ENCODE data around the gene KCNJ12.

KCNJ12 gene

GRCh38 chr17:21358682-21359482 lies 17.3 kb upstream of the KCNJ12 start (continued):
- TF ChIP-seq YY2 (tag by site-specific recombination; IDR thresholded peaks at IDR 0.05) (no peak), ZNF266 (tag by site-specific recombination; IDR thresholded peaks at IDR 0.05; ENCODE audit: low read depth) (no peak), ZFP41 (tag by site-specific recombination; IDR thresholded peaks at IDR 0.05; ENCODE audit: borderline replicate concordance) (no peak), ZNF202 (tag by site-specific recombination; IDR thresholded peaks at IDR 0.05; ENCODE audit: borderline replicate concordance) (no peak), PRDM10 (tag by site-specific recombination; IDR thresholded peaks at IDR 0.05) (no peak), ZIC2 (tag by site-specific recombination; IDR thresholded peaks at IDR 0.05) (peak; percentile 73), ZNF26 (tag by site-specific recombination; IDR thresholded peaks at IDR 0.05) (no peak), ZNF76 (tag by site-specific recombination; IDR thresholded peaks at IDR 0.05; ENCODE audit: borderline replicate concordance, low read depth) (no peak), MEIS1 (CRISPR knock-in tag; IDR thresholded peaks at IDR 0.05; ENCODE audit: borderline replicate concordance) (no peak), ZBTB20 (tag by site-specific recombination; IDR thresholded peaks at IDR 0.05) (no peak), ZNF692 (tag by site-specific recombination; IDR thresholded peaks at IDR 0.05) (no peak), REPIN1 (tag by site-specific recombination; IDR thresholded peaks at IDR 0.05; ENCODE audit: low read depth) (no peak), HOXC10 (CRISPR knock-in tag; IDR thresholded peaks at IDR 0.05) (no peak)

GRCh38 chr17:21359483-21359840 lies 16.7 kb upstream of the KCNJ12 start:
- ChIA-PET POLR2A (no interaction called here), CTCF (interaction anchor here (1.6 kb wide), 1 partner anchor 15 kb away, joined by 4 read pairs; no protein-coding TSS in a partner anchor)
- H3K27ac ChIP-seq (ENCODE audit: extremely low read depth, low read depth, low read length): no peak overlapping the region
- TF ChIP-seq ZSCAN4 (tag by site-specific recombination; IDR thresholded peaks at IDR 0.05) (peak; percentile 76), SCRT2 (tag by site-specific recombination; IDR thresholded peaks at IDR 0.05) (peak; percentile 24; the same call in 1 of the 2 replicates), ZFHX2 (tag by site-specific recombination; conservative IDR thresholded peaks at IDR 0.05) (0 out of 2 replicates have a peak, but pooled peaks have one; percentile 9), ZNF280D (tag by site-specific recombination; IDR thresholded peaks at IDR 0.05) (no peak)
- no peak overlapping the region for H3K4me3 ChIP-seq (ENCODE audit: low read depth, low read length)
- no peaks in the 10 kb centered on the region for H3K36me3 ChIP-seq (ENCODE audit: control insufficient read depth in 2 of 2, insufficient read depth in 1 of 2, low read length in 2 of 2)
- H3K4me1 ChIP-seq (ENCODE audit: control insufficient read depth, insufficient read depth, low read length): peaks cover 4% of the 10 kb centered on the region; the same call in 1 of the 2 replicates
- no peaks in the 10 kb centered on the region for H3K9me3 ChIP-seq (ENCODE audit: control insufficient read depth, insufficient read depth, low read depth, low read length)
